ENCODE results near the gene PLBD2.

DNA sequence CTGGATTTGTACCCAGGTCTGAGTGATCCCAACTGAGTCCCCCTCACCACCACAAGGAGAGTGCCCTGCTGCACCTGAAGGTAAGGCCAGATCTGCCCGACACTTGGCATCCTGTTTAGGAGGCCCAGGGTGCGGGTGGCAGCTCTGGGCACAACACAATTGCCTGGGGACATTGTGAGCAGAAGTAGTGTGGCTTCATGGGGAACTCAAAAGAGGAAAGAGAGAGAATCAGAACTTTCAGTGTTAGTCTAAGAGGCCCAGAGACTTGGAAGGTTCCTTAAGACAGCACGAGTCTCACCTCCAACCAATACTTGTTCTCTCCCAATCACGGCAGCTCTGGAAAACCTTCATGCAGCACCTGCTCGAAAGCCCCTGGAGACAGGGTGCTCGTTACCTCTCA lies 16.9 kb upstream of the PLBD2 start:
- TF ChIP-seq POLR2A (IDR thresholded peaks at IDR 0.05) = no peak
- TF ChIP-seq, protein P1, sequence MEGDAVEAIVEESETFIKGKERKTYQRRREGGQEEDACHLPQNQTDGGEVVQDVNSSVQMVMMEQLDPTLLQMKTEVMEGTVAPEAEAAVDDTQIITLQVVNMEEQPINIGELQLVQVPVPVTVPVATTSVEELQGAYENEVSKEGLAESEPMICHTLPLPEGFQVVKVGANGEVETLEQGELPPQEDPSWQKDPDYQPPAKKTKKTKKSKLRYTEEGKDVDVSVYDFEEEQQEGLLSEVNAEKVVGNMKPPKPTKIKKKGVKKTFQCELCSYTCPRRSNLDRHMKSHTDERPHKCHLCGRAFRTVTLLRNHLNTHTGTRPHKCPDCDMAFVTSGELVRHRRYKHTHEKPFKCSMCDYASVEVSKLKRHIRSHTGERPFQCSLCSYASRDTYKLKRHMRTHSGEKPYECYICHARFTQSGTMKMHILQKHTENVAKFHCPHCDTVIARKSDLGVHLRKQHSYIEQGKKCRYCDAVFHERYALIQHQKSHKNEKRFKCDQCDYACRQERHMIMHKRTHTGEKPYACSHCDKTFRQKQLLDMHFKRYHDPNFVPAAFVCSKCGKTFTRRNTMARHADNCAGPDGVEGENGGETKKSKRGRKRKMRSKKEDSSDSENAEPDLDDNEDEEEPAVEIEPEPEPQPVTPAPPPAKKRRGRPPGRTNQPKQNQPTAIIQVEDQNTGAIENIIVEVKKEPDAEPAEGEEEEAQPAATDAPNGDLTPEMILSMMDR (IDR thresholded peaks at IDR 0.05) = no peak
